Measurements from ENCODE around the gene DNASE1L3. TPM values are rescaled to one million over a fixed set of nuclear protein-coding genes. Genes with fewer than 3 reads are reported as not detected.

The DNASE1L3 gene
- polyA plus RNA-seq, 3 donors = 0.19 TPM; not detected in 2

DNA sequence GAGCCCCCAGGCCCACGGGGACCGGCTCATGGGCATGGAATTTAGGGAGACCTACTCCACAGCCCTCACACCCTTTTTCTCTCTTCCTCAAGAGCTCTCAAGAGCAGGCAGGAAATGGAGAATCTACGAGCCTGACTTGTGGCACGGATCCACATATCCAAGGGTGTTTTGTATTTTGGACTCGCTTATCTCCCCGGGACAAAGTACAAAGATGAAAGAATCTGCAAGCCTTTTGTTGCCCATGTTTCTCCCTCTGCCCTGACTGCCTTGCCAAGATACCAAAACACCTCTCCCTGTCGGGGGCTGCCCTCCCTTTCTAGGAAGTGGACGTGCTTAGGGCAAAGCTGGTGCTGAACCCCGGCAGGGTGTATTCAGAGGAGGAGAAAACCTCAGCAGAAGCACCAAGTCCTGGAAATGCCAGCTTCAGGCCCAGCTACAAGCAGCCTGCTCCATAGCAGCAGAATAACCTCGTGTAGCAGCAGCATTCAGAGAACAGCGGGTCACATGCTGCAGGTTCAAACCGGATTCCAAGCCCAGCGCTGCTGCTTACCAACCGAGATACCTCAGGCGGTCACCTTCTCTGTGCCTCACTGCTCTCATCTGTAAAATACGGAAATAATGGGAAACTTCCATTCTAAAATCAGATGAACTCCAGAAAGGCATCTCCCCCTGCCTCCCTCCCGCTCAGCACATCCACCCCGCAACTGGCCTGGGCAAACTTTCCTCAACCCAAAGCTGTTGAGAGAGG, 35.2 kb downstream of the DNASE1L3 start:
- Histone ChIP-seq H3K9ac (ENCODE audit: insufficient read depth, low read length, poor library complexity, severe bottlenecking) (no peak overlapping the region), H2AFZ (ENCODE audit: insufficient read depth, low read depth, low read length, poor library complexity, severe bottlenecking) (peak overlapping the region; percentile 73), H3K4me2 (replicated peaks; ENCODE audit: extremely low read depth, low read length, poor library complexity, severe bottlenecking) (peak overlapping the region; percentile 53), H3K36me3 (replicated peaks in 1 of 2; ENCODE audit: control insufficient read depth in 1 of 2, insufficient read depth in 2 of 2, low read length in 2 of 2) (peaks cover 0 to 13% of the 10 kb centered on the region in 2 donors), H3K27ac (ENCODE audit: low read depth in 1 of 2, low read length in 2 of 2) (no peak overlapping the region), H3K79me2 (ENCODE audit: insufficient read depth, low read length) (no peaks in the 10 kb centered on the region), H3K4me3 (replicated peaks in 1 of 3; ENCODE audit: low read depth in 2 of 3, low read length in 3 of 3) (peak overlapping the region in 1 of 3 experiments; percentile 34), H4K20me1 (ENCODE audit: insufficient read depth, low read length) (no peaks in the 10 kb centered on the region), H3K9me3 (replicated peaks in 1 of 2; ENCODE audit: control insufficient read depth in 1 of 2, insufficient read depth in 1 of 2, low read length in 2 of 2) (no peaks in the 10 kb centered on the region), H3K27me3 (ENCODE audit: control insufficient read depth in 2 of 2, insufficient read depth in 2 of 2, low read length in 2 of 2) (peaks cover 0 to 8% of the 10 kb centered on the region in 2 donors), H3K4me1 (ENCODE audit: control insufficient read depth in 1 of 2, insufficient read depth in 2 of 2, low read length in 2 of 2) (peaks cover 26 to 30% of the 10 kb centered on the region in 2 donors)
- Mint-ChIP-seq H3K27me3 (ENCODE audit: low read depth in 3 of 3) (peaks cover 10 to 19% (median 13%) of the 10 kb centered on the region in 3 donors), H3K27ac (peak overlapping the region in 1 of 7 donors; percentile 25), H3K36me3 (peaks cover 14 to 24% of the 10 kb centered on the region in 2 donors), H3K4me3 (peak overlapping the region; percentile 53 to 71), H3K9me3 (peaks cover 0 to 2% (median 0%) of the 10 kb centered on the region in 7 donors), H3K4me1 (peaks cover 31% of the 10 kb centered on the region)
- intact Hi-C loops (cut with micrococcal nuclease) = no loop called here
- TF ChIP-seq, protein P1, sequence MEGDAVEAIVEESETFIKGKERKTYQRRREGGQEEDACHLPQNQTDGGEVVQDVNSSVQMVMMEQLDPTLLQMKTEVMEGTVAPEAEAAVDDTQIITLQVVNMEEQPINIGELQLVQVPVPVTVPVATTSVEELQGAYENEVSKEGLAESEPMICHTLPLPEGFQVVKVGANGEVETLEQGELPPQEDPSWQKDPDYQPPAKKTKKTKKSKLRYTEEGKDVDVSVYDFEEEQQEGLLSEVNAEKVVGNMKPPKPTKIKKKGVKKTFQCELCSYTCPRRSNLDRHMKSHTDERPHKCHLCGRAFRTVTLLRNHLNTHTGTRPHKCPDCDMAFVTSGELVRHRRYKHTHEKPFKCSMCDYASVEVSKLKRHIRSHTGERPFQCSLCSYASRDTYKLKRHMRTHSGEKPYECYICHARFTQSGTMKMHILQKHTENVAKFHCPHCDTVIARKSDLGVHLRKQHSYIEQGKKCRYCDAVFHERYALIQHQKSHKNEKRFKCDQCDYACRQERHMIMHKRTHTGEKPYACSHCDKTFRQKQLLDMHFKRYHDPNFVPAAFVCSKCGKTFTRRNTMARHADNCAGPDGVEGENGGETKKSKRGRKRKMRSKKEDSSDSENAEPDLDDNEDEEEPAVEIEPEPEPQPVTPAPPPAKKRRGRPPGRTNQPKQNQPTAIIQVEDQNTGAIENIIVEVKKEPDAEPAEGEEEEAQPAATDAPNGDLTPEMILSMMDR (IDR thresholded peaks at IDR 0.05) = no peak
- WGBS (ENCODE audit: insufficient coverage) = 9% methylated on average over 6 of the region's 18 CpGs
- no peak for DNase-seq

DNA sequence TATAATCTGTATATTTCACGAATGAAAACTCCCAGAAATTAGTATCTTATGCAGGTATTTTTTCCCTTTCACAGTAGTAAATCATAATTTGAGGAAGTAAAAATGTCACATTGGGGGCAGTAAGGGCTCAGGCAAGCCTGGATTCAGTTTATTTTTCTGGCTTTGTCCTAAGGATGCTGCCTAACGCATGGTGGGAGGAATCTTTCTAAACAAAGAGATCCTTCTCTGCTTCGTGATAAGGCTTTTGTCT, 35.7 kb downstream of the DNASE1L3 start:
- H3K36me3 Mint-ChIP-seq = peaks cover 19 to 29% of the 10 kb centered on the region in 2 donors
- peak overlapping the region; percentile 73 for H2AFZ ChIP-seq (ENCODE audit: insufficient read depth, low read depth, low read length, poor library complexity, severe bottlenecking)
- H3K27me3 ChIP-seq (ENCODE audit: control insufficient read depth in 2 of 2, insufficient read depth in 2 of 2, low read length in 2 of 2) = peaks cover 0 to 8% of the 10 kb centered on the region in 2 donors
- no CpG with 5 or more reads among the region's 3 CpGs for WGBS (ENCODE audit: insufficient coverage)
- no peak for DNase-seq
- H4K20me1 ChIP-seq (ENCODE audit: insufficient read depth, low read length) = no peaks in the 10 kb centered on the region
- no peaks in the 10 kb centered on the region for H3K79me2 ChIP-seq (ENCODE audit: insufficient read depth, low read length)
- H3K9me3 Mint-ChIP-seq = peaks cover 0 to 2% (median 0%) of the 10 kb centered on the region in 7 donors
- H3K9me3 ChIP-seq (replicated peaks in 1 of 2; ENCODE audit: control insufficient read depth in 1 of 2, insufficient read depth in 1 of 2, low read length in 2 of 2) = no peaks in the 10 kb centered on the region
- TF ChIP-seq, protein P1 (IDR thresholded peaks at IDR 0.05) = no peak
- peak overlapping the region; percentile 53 for H3K4me2 ChIP-seq (replicated peaks; ENCODE audit: extremely low read depth, low read length, poor library complexity, severe bottlenecking)
- peak overlapping the region in 1 of 2 donors; percentile 53 for H3K4me3 Mint-ChIP-seq
- H3K27me3 Mint-ChIP-seq (ENCODE audit: low read depth in 3 of 3) = peaks cover 10 to 19% (median 13%) of the 10 kb centered on the region in 3 donors
- H3K4me1 ChIP-seq (ENCODE audit: control insufficient read depth in 1 of 2, insufficient read depth in 2 of 2, low read length in 2 of 2) = peaks cover 26 to 30% of the 10 kb centered on the region in 2 donors
- no peak overlapping the region for H3K9ac ChIP-seq (ENCODE audit: insufficient read depth, low read length, poor library complexity, severe bottlenecking)
- H3K27ac Mint-ChIP-seq = peak overlapping the region in 1 of 7 donors; percentile 25
- intact Hi-C loops (cut with micrococcal nuclease) = no loop called here
- H3K4me3 ChIP-seq (replicated peaks in 1 of 3; ENCODE audit: low read depth in 2 of 3, low read length in 3 of 3) = peak overlapping the region in 1 of 3 experiments; percentile 34
- H3K27ac ChIP-seq (ENCODE audit: low read depth in 1 of 2, low read length in 2 of 2) = no peak overlapping the region
- H3K36me3 ChIP-seq (replicated peaks in 1 of 2; ENCODE audit: control insufficient read depth in 1 of 2, insufficient read depth in 2 of 2, low read length in 2 of 2) = peaks cover 0 to 18% of the 10 kb centered on the region in 2 donors
- peaks cover 31% of the 10 kb centered on the region for H3K4me1 Mint-ChIP-seq

Data from CD14-positive monocyte (primary cell).